C1 segment of cervical spinal cord (tissue), 14 donors: Measurements from ENCODE around the gene BIRC2.
A peak's percentile ranks its signal among the peaks of the same experiment; 100 is the strongest.
"Not testable (repeated sequence)": the region's sequence is repeated elsewhere in the genome, so short reads cannot be mapped to it uniquely, and the experiment has no call there.

Experiments
- DNase-seq, 14 donors: peaks; one replicate each; lab custom pipeline; 2025; lab: John Stamatoyannopoulos, UW

Gene BIRC2

DNA sequence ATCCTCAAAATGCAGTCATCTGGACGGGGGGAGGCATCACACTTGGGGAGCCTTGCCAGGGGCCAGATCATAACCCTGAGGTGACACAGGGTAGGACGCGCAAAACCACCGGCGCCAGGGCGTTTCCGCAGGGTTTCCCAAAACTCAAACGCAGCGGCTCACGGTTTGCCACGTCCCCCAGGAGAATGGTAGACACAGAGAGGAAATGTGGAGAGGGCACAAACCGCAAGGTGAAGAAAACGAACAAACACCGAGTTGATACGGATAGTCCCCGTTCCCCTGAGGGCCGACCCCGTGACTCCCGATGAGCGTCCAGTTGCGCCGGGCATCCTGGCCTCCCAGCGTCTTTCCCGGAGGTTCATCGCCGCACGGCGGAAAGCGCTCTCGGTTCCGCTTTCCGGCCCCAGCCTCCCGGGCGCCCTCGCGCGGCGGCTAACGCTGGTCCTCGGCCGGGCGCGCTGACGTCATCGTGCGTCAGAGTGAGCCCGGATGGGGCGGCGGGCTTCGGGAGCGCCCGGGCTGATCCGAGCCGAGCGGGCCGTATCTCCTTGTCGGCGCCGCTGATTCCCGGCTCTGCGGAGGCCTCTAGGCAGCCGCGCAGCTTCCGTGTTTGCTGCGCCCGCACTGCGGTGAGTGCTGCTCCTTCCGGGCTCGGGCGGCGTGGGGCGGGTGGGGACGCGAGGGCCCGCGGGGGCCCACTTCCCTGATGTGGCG, at the start of gene BIRC2:
BIRC2 (plus strand) TSS at position 467 of the 714 bp plus-strand sequence. CDS start 2,641 bp downstream, outside the sequence.
- peak; percentile 37 to 96 (median 89) for DNase-seq

DNA sequence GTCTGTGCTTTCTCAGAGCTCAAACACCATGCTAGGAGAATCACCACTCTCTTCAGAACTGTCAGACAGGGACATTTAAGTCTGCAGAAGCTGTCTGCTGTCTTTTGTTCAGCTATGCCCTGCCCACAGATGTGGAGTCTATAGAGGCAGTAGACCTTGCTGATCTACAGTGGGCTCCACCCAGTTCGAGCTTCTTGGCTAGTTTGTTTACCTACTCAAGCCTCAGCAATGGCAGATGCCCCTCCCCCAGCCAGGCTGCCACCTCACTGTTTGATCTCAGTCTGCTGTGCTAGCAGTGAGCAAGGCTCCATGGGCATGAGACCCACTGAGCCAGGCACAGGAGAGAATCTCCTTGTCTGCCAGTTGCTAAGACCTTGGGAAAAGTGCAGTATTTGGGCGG, 46.2 kb upstream of the BIRC2 start:
- not testable (repeated sequence) for DNase-seq

DNA sequence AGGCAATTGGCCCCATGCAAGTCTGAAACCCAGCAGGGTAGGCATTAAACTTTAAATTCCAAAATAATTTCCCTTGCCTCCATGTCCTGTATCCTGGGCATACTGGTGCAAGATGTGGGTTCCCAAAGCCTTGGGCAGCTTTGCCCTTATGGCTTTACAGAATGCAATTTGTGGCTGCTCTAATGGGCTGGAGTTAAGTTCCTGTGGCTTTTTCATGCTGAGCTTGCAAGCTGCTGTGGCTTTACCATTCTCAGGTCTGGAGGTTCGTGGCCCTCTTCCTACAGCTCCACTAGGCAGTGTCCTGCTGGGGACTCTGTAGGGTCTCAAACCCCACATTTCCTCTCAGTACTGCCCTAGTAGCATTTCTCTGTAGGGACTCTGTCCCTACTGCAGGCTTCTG, 44.8 kb upstream of the BIRC2 start:
- DNase-seq: no peak

DNA sequence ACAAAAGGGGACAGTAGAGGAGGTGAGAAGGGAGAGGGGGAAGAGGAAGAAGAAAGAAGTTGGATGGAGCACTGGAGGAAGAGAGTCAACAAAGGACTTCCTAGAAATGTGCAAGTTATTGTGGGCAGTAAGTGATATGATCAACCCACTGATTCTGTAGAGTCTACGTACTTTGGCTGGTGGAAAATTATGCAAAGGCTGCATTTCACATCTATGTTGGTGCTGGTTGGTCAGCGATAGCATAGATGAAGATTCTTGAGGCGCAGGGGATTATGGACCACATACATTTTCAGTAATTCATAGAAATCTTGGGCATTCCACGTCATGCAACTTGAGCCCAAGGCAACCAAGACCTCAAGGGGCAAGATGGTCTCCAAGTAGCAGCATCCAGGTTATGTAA, 42.3 kb upstream of the BIRC2 start:
- DNase-seq: no peak

DNA sequence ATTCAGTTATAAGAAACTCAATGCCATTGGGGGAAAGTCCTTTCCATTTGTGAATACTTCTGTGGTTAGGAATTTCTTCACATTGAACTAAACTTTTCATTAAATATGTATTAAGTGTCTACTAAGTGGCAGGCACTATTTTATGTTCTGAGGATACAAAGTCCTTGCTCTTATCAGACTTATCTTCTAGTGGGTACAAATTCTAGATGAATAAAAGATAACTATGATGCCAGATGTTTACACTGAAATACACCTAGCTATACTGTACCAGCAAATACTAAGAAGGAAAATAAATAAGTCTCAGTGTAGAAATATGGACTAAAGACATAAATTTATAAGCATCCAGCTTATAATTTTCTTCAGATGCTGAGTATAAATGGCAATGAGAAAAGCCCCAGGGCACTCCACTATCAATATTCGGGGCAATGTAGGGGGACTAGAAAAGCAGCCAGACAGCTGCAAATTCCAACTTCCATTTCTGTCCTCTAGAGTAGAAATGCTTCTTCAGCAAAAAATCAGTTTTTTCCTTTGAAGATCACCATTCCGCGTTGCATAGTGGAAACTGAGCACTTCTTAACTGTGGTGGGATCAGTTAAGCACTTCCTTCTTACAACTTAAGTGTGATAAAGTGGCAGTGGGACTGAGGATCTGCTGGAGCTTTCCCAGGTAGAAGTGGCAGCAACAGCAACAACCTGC, 41.5 kb upstream of the BIRC2 start:
- DNase-seq: no peak

DNA sequence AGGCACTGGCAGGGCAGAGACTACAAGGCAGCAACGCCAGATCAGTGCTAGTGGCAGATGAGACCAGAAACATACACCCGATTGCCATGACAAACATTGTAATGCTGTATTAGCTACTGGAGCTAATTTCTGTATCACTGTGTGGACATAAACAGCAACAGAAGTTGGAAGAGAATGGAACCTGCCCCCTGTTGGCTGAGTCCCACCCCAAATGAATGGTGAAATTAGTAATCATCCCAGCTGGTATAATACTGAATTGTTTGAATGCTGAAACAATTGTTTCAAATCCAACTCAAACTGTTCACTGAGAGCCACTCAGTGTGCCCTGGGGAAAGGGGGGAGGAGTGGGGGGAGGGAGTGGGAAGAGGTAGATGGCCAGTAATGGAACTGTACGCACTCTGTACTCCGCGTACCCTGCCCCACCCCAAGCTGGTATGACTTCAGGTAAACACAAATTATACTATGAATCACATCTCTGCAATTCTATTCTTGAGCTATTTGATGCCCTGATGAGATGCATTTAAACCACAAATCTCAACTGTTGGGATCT, 40.9 kb upstream of the BIRC2 start:
- no peak for DNase-seq

DNA sequence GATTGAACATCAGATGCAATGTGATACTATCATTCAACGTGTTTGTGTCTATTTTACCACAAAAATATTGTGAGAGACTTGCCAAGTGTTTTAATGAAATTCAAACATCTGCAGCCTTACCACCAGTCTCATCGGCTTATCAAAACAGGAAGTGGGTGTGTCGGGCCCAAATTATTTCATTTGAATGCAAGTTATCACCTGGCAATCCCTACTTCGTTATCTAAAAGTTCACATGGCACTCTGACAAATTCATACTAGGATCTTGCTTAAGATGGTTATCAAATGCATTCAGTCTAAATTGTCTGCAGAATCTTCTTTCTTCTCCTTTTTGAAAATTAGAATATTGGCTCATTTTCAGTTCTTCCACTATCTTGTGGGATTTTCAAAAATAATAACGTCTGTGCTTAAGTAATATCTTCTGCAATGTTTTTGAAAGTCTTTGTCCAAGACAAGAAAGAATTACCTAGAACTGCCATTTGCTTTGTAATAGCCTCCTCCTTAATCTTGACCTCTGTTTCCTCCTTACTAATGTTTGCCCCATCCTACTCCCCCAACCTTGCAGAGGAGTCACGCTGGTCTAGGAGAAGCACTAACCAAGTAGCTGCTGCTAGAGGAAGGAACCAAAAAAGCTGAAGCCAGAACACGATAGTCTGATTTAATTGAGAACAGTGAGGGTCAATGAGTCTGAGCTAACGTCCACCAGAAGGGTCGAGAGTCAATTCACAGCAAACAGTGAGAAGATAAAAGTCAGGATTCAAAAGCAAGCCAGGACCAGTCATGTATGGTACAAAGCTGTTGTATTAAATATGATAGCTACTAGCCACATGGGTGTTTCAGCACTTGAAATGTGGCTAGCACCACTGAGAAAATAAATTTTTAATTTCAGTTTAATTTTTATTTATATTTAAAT, 39.9 kb upstream of the BIRC2 start:
- no peak for DNase-seq

DNA sequence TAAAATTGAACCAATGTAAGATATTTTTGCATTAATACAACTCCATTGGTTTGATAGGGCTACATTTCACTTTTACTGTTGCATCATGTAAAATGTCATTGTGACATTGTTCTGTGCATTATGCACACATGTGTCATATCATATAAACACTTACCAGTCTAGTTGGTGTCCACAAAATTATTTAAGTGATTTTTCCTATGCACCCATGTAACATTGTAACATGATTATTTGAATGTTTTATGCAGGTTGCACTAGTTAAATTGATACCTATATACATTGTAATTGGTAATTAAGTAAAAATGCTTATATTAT, 39.3 kb upstream of the BIRC2 start:
- DNase-seq: no peak

DNA sequence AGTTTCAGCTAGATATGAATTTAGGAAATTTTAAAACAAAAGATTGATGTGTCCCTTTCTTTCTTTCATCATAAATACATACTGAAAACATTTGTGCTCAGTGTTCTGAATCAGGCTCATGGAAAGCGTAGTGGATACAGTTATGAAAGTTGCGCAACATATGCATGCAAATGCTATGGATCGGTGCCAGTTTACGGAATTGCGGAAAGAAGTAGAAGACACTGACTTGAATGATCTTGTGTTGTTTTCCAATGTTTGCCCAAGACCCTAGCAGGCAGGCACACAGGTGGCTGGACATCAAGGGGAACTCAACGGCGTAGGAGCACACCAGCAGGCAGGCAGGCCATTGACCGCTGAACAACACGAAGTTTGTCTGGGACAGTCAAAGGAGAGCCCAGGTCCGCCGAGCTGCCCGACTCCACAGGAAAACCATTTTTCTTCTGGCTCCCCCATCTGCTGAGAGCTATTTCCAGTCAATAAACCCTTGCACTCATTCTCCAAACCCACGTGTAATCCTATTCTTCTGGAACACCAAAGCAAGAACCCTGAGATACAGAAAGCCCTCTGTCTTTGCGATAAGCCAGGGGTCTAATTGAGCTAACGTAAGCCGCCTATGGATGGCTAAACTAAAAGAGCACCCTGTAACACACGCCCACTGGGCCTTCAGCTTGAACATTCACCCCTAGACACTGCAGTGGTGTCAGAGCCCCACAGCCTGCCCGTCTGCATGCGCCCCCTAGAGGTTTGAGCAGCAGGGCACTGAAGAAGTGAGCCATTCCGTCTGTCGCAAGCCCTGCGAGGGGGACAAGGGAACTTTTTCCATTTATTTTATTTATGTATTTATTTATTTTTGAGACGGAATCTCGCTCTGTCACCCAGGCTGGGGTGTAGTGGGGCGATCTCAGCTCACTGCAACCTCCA, 37.1 kb upstream of the BIRC2 start:
- DNase-seq: no peak

DNA sequence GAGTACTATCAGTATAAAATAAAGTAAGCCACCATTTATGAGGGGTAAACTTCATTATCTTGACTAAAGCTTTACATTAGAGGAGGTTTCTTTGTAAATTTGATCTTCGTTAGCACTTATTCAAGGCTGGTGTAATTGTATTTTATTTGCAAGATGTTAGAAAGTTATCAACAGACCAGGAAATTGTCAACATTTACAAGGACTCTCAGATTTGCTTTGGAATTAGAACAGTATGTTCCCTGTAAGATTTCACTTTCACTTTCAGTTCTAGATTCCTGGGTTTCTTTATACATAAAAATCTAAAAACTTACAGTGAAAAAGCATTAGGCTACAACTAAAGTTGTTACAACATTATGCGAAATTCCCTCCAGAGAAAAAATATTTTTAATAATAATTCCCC, 34.3 kb upstream of the BIRC2 start:
- DNase-seq: no peak

DNA sequence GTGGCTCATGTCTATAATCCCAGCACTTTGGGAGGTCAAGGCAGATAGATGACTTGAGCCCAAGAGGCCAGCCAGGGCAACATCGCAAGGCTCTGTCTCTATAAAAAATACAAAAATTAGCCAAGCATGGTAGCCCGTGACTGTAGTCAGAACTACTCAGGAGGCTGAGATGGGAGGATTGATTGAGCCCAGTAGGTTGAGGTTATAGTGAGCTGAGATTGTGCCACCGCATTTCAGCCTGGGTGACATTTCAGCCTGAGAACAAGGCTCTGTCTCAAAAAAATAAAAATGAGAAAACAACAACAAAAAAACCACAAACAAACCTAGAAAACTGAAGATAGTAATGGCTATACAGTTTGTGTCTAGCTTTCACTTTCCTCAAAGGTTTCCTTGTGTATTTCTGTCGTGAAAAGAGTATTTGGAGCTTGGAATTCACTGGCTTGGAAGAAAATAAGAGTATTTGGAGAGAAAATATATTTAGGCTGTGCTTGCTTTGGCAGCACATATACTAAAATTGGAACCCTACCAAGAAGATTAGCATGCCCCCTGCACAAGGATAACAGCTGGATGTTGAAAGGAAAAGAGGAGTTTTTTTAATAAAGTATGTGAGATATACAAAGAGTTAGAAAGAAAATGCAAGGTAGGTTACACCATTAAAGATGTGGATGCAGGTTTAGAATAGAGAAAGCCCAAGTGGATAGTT, 33.6 kb upstream of the BIRC2 start:
- no peak for DNase-seq

DNA sequence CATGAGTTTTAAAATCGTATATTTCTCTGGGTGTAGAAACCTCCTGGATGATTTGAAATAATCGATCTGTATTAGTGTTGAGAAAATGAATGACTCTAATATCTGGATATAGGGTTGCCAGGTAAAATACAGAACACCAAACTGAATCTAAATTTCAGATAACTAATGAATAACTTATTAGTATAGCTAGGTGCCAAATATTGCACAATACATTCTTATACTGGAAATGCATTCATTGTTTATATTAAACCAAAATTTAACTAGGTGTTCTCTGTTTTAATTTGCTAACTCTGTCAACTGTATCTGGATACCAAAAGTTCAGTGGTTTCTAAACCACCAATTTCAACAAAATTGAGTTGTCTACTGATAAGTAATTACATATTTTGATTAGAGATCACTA, 32.2 kb upstream of the BIRC2 start:
- DNase-seq: no peak

DNA sequence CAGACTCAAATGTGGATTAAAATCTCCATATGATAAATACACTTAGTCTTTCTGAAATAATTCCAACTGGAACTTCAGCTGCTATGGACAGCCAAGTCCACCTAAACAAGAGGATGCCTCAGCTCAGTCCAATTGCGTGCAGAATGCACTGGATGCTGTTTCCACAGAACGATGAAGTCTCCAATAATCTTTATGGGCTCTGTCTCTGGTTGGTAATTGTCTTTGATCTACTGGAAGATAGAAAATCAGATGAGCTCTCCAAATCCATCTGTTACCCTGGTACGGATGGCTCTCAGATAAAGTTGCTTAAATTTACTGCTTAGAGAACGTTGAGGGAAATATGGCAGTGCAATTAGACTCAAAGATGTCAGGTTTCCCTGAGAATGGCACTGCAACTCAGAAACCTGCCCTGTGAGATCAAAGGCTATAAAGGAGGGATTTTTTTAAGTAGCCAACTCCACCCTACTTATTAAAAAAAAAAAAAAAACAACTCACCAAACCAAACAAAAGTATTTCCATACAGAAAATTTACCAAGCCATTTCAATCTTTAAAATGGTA, 30.6 kb upstream of the BIRC2 start:
- DNase-seq: no peak

DNA sequence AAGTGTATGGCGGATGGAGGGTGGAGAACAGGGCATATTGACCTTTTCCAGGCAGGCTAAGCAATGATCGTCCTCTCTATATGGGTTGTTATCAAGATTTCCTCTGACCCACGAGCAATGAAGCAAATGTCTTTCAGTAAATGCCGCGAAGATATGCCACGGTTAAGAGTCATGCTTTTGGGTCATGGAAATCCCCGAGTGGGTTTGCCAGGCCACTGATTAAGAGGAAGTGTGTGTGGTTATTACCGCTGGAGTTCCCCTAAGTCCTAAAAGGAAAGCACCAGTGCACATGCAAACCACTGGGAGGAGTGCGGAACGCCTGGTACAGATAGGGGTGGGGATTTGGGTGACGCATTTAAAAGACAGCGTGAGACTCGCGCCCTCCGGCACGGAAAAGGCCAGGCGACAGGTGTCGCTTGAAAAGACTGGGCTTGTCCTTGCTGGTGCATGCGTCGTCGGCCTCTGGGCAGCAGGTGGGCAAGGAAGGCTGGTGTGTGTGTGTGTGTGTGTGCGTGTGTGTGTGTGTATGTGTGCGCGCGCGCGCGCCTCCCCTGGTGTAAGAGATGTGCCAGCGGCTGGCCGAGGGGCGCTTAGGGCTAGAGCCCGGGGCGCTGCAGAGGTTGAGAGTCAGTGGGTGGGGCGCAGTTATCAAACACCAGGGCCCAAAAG, 29.8 kb upstream of the BIRC2 start, which contains the start of gene BIRC3:
BIRC3 (plus strand) TSS at position 386 of the 669 bp plus-strand sequence. CDS start 7,026 bp downstream, outside the sequence.
- DNase-seq: peak in 10 of 14 donors; percentile 10 to 65 (median 39)

DNA sequence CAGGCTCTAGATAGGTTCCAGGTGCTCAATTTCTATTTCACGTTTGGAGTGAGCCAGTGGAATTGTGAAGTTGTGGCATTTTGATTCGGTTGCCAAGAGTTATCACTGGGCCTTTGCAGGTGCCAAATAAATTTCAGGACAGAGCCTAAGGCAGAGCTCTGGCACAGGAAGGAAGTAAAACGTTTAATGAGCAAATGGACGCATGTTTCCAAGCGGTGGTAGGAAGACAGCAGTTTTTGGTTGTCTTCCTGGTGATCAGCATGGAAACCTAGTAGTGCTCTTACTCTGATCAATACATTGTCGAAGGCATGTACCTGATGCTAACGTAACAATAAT, 29.3 kb upstream of the BIRC2 start:
- DNase-seq: no peak

DNA sequence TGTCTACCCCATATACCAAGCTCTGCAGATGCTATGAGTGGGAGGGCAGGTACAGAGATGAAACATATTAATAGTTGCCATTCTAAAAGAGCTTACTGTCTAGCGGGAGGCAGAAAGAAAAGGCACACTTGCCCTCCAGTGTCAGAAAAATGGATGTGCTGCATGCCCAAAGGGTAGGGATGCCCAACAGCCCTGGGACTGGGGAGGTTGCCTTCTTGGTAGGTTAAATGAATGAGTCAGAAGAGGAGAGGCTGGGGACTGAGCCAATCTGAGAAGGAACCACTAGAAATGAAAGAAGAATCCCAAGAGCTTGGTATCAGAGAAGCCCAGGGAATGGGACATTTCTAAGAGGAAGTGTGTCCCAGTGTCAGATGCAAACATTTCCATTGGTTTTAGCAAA, 28.5 kb upstream of the BIRC2 start:
- no peak for DNase-seq

DNA sequence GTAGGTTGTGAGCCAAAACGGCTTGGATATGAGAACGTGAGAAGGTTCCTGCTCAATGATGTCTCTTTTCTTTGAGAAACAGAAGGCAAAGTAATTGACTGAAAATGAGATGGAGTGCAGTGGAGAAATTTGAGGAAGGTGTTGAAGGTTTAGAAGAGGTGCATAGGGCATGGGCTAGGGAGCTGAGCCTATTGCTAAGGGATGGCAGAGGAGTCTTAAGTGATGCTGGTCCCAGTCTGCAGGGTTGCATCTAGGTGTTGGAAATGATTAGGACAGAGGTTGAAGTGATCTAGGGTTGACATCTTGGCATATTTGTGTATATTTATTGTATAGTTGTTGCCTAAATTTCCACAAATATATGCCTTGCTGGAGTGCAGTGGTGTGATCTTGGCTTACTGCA, 27.5 kb upstream of the BIRC2 start:
- DNase-seq: no peak

DNA sequence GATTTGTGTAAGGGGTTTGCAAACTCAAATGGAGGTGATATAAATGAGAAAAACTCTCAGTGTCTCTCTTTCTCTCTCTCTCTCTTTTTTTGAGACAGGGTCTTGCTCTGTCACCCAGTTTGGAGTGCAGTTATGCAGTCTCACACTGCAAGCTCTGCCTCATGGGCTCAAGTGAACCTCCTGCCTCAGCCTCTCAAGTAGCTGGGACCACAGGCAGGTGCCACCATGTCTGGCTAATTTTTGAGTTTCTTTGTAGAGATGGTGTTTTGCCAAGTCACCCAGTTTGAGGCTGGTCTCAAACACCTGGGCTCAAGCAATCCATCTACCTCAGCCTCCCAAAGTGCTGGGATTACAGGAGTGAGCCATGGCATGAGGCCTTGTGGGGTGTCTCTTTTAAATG, 26.8 kb upstream of the BIRC2 start:
- no peak for DNase-seq

DNA sequence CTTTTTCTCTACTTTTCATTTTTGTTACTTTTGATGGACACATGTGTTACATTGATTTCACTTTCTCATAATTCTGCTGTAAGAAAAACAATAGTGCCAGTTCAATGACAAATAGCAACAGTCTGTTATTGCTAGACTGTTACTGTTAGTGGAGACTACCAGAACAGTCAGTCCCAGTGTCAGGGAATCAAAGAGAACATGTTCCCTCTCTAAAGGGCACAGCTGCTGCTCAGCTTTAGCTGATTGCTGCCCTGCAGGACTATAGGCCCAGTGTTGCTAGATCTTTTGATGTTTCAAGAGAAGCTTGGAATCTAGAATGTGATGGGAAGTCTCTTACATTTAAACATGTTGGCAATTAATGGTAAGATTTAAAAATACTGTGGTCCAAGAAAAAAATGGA, 26.3 kb upstream of the BIRC2 start:
- DNase-seq: peak in 1 of 14 donors; percentile 5

DNA sequence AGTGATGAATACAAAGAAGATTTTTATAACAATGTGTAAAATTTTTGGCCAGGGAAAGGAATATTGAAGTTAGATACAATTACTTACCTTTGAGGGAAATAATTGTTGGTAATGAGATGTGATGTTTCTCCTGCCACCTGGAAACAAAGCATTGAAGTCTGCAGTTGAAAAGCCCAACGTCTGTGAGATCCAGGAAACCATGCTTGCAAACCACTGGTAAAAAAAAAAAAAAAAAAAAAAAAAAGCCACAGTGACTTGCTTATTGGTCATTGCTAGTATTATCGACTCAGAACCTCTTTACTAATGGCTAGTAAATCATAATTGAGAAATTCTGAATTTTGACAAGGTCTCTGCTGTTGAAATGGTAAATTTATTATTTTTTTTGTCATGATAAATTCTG, 24.5 kb upstream of the BIRC2 start:
- no peak for DNase-seq
